HCT116 (cell line): Measurements from ENCODE around the gene YWHAE. TPM values are rescaled to one million over a fixed set of nuclear protein-coding genes. Genes with fewer than 3 reads are reported as not detected.

ENCODE experiments used
- ATAC-seq: fragments of 200-7000 bp; cut with Tn5 transposase; 2 replicates; pipeline ENCODE4 v1.9.1; 2020; ENCODE audit warnings: mild to moderate bottlenecking, moderate library complexity
- BruUV-seq: library from RNA; stranded (reverse); fragments of 400-500 nt; replicated peaks from 2 replicates; lab custom pipeline; 2021; lab: Mats Ljungman, UMichigan
- CTCF ChIA-PET: fragments of 300-600 bp; sonication (Branson Sonifier 250); formaldehyde crosslinking; loops from one replicate; lab custom pipeline; 2021; ENCODE audit warnings: antibody characterized with exemption; lab: Charles Lee
- POLR2A ChIA-PET: fragments of 300-600, 350-600 bp; sonication (Branson Sonifier 250); formaldehyde crosslinking; loops from one replicate; lab custom pipeline; 2021; ENCODE audit warnings: antibody characterized with exemption; lab: Charles Lee
- RAD21 ChIA-PET, 2 experiments: fragments of 300-600 bp; sonication (Branson Sonifier 250); formaldehyde crosslinking; loops; one replicate each; lab custom pipeline; 2023; ENCODE audit warnings: low total read pairs in 2 of 2; ENCODE audit not compliant: uncharacterized antibody in 2 of 2, unreplicated experiment in 2 of 2, low non-redundant PET in 1 of 2; lab: Charles Lee
- DNase-seq: peaks from one replicate; pipeline ENCODE4 v3.0.0-alpha.2; 2010; ENCODE audit warnings: low read depth, low spot score
- H2AFZ ChIP-seq: fragments of 200-600 bp; shearing (Covaris generic), sonication (generic); 2 replicates; pipeline ENCODE4 v1.6.1; 2017; ENCODE audit warnings: low read depth, mixed run types, mixed read lengths, antibody characterized with exemption, low read length; ENCODE audit not compliant: poor library complexity, severe bottlenecking
- H3K27ac ChIP-seq: 2 replicates; pipeline ENCODE4 v1.5.1; 2012; ENCODE audit warnings: low read depth, low read length
- H3K27me3 ChIP-seq: fragments of 200-600 bp; sonication (generic); 2 replicates; pipeline ENCODE4 v1.6.1; 2016; ENCODE audit warnings: mixed run types, low read length, mixed read lengths; ENCODE audit not compliant: insufficient read depth
- H3K36me3 ChIP-seq, 2 experiments: fragments of 200-500 bp in 1 of 2; fragments of 200-600 bp in 1 of 2; sonication (Bioruptor generic) in 1 of 2; sonication (generic) in 1 of 2; 2 replicates each; pipeline versions ENCODE4 v1.5.1 to v1.6.1; 2014 to 2016; ENCODE audit warnings: low read length in 2 of 2, inconsistent platforms in 1 of 2, mixed read lengths in 1 of 2, mixed run types in 1 of 2; ENCODE audit not compliant: insufficient read depth in 2 of 2, control insufficient read depth in 1 of 2
- H3K4me1 ChIP-seq, 2 experiments: fragments of 200-600 bp in 1 of 2; sonication (generic) in 1 of 2; 2 replicates each; pipeline versions ENCODE4 v1.5.1 to v1.6.1; 2012 to 2017; ENCODE audit warnings: low read length in 2 of 2, inconsistent platforms in 1 of 2, mild to moderate bottlenecking in 1 of 2, mixed read lengths in 1 of 2, mixed run types in 1 of 2, moderate library complexity in 1 of 2; ENCODE audit not compliant: insufficient read depth in 2 of 2, control insufficient read depth in 1 of 2
- H3K4me2 ChIP-seq: fragments of 200-600 bp; sonication (generic); 2 replicates; pipeline ENCODE4 v1.6.1; 2017; ENCODE audit warnings: mixed run types, low read length, mixed read lengths
- H3K4me3 ChIP-seq, 2 experiments: fragments of 200-600 bp in 1 of 2; sonication (generic) in 1 of 2; replicated peaks in 1 of 2; 2 replicates each; pipeline ENCODE4 v1.5.1; 2011 to 2016; ENCODE audit warnings: low read length in 2 of 2, control low read depth in 1 of 2, low read depth in 1 of 2, mild to moderate bottlenecking in 1 of 2, mixed read lengths in 1 of 2, mixed run types in 1 of 2
- H3K79me2 ChIP-seq: fragments of 200-600 bp; sonication (generic); 2 replicates; pipeline ENCODE4 v1.6.1; 2017; ENCODE audit warnings: mild to moderate bottlenecking, mixed run types, low read length, moderate library complexity, mixed read lengths; ENCODE audit not compliant: insufficient read depth
- H3K9ac ChIP-seq: fragments of 200-600 bp; sonication (generic); 2 replicates; pipeline ENCODE4 v1.6.1; 2016; ENCODE audit warnings: low read length, mixed read lengths
- H3K9me2 ChIP-seq: fragments of 200-600 bp; sonication (generic), shearing (Covaris generic); 2 replicates; pipeline ENCODE4 v1.6.1; 2017; ENCODE audit warnings: mixed run types, mild to moderate bottlenecking, moderate library complexity; ENCODE audit not compliant: insufficient read depth
- H3K9me3 ChIP-seq, 2 experiments: fragments of 200-500 bp in 1 of 2; fragments of 200-600 bp in 1 of 2; sonication (Bioruptor generic) in 1 of 2; sonication (generic) in 1 of 2; 2 replicates each; pipeline ENCODE4 v1.6.1; 2014 to 2017; ENCODE audit warnings: low read length in 2 of 2, mixed read lengths in 2 of 2, inconsistent platforms in 1 of 2, low read depth in 1 of 2, mild to moderate bottlenecking in 1 of 2, mixed run types in 1 of 2, moderate library complexity in 1 of 2; ENCODE audit not compliant: control insufficient read depth in 1 of 2, insufficient read depth in 1 of 2
- H4K20me1 ChIP-seq: fragments of 200-600 bp; sonication (generic), shearing (Covaris generic); 2 replicates; pipeline ENCODE4 v1.6.1; 2017; ENCODE audit warnings: mixed run types, mild to moderate bottlenecking, moderate library complexity; ENCODE audit not compliant: insufficient read depth
- CBX3 ChIP-seq: IDR thresholded peaks from 2 replicates; pipeline ENCODE4 v1.6.1; 2012; ENCODE audit warnings: low read depth
- CEBPB ChIP-seq: IDR thresholded peaks from 2 replicates; pipeline ENCODE4 v1.6.1; 2012; ENCODE audit warnings: low read depth
- CTCF ChIP-seq, 3 experiments: fragments of 200-600 bp in 1 of 3; sonication (generic) in 1 of 3; IDR thresholded peaks in 2 of 3; conservative IDR thresholded peaks in 1 of 3; 2 replicates each; pipeline ENCODE4 v1.5.1; 2012 to 2017; ENCODE audit warnings: low read depth in 2 of 3, low read length in 2 of 3, antibody characterized with exemption in 1 of 3, borderline replicate concordance in 1 of 3, control low read depth in 1 of 3, mild to moderate bottlenecking in 1 of 3, mixed read lengths in 1 of 3, mixed run types in 1 of 3, moderate library complexity in 1 of 3; ENCODE audit not compliant: insufficient read depth in 1 of 3
- ELF1 ChIP-seq: IDR thresholded peaks from 2 replicates; pipeline ENCODE4 v1.6.1; 2012; ENCODE audit warnings: low read depth, borderline replicate concordance
- JUND ChIP-seq: IDR thresholded peaks from 2 replicates; pipeline ENCODE4 v1.6.1; 2012
- MAX ChIP-seq: IDR thresholded peaks from 2 replicates; pipeline ENCODE4 v1.6.1; 2012
- POLR2A ChIP-seq: IDR thresholded peaks from 2 replicates; pipeline ENCODE4 v1.7.0; 2011; ENCODE audit warnings: borderline replicate concordance; ENCODE audit not compliant: insufficient read depth, insufficient read length; ENCODE audit errors: extremely low read depth
- RAD21 ChIP-seq: IDR thresholded peaks from 2 replicates; pipeline ENCODE4 v1.6.1; 2012; ENCODE audit warnings: low read depth, mild to moderate bottlenecking
- REST ChIP-seq: IDR thresholded peaks from 2 replicates; pipeline ENCODE4 v1.6.1; 2012; ENCODE audit warnings: low read depth
- SIN3A ChIP-seq: IDR thresholded peaks from 2 replicates; pipeline ENCODE4 v1.6.1; 2012; ENCODE audit warnings: low read depth
- SP1 ChIP-seq: IDR thresholded peaks from 2 replicates; pipeline ENCODE4 v1.6.1; 2012; ENCODE audit warnings: low read depth
- YY1 ChIP-seq: IDR thresholded peaks from 2 replicates; pipeline ENCODE4 v1.6.1; 2011; ENCODE audit warnings: low read length, low read depth, moderate library complexity, mild to moderate bottlenecking; ENCODE audit not compliant: insufficient replicate concordance; ENCODE audit errors: extremely low read depth
- ZFX ChIP-seq: fragments of 450-650 bp; IDR thresholded peaks from 2 replicates; pipeline ENCODE4 v1.6.1; 2017
- intact Hi-C: fragments of 100-400 bp; cut with micrococcal nuclease; formaldehyde crosslinking; loops from 2 replicates; pipeline ENCODE4 v1.10.0; 2022
- total RNA-seq: library from RNA; stranded (reverse); gene quantifications from one replicate; pipeline ENCODE4 v1.2.1, GENCODE V29; 2021; ENCODE audit not compliant: unreplicated experiment

Gene YWHAE
- total RNA-seq, 1 experiment from 2014 or later = 735 TPM

- H4K20me1 ChIP-seq = 0 out of 2 replicates have a peak, but pooled peaks cover 2% of the 10 kb centered on the region
- no peak overlapping the region for H3K27ac ChIP-seq
- H3K36me3 ChIP-seq = peaks cover 21 to 28% of the 10 kb centered on the region in 2 experiments; a peak in 3 of 4 replicates
- ChIA-PET CTCF (no interaction called here), POLR2A (no interaction called here), RAD21 (no interaction called here)
- DNase-seq (no peak), ATAC-seq (no peak)
- TF ChIP-seq SIN3A (no peak), POLR2A (no peak), ZFX (no peak), CBX3 (no peak), MAX (no peak), CTCF (IDR thresholded peaks at IDR 0.05 in 2 of 3, conservative IDR thresholded peaks at IDR 0.05 in 1 of 3; ENCODE audit: borderline replicate concordance in 1 of 3, insufficient read depth in 1 of 3, low read depth in 2 of 3, low read length in 2 of 3) (no peak)
- H3K9me3 ChIP-seq = no peaks in the 10 kb centered on the region
- no peaks in the 10 kb centered on the region for H3K9me2 ChIP-seq
- no peak overlapping the region for H3K4me2 ChIP-seq
- H3K27me3 ChIP-seq = no peaks in the 10 kb centered on the region
- H3K9ac ChIP-seq = no peak overlapping the region
- no TSS peak for BruUV-seq
- peaks cover 0 to 3% of the 10 kb centered on the region in 2 experiments; a peak in 1 of 4 replicates for H3K4me1 ChIP-seq
- no peak overlapping the region for H2AFZ ChIP-seq
- H3K79me2 ChIP-seq = peaks cover 99% of the 10 kb centered on the region
- intact Hi-C loops = no loop called here
- H3K4me3 ChIP-seq = no peak overlapping the region
Observed at GRCh38 chr17:1434150-1434549, 34.1 kb upstream of the YWHAE start.

GRCh38 chr17:1431631-1432104 lies 31.6 kb upstream of the YWHAE start:
- POLR2A ChIA-PET = no interaction called here
- intact Hi-C loops = no loop called here
- TF ChIP-seq ZFX (no peak), RAD21 (no peak), CEBPB (no peak), SP1 (no peak), CTCF (IDR thresholded peaks at IDR 0.05 in 2 of 3, conservative IDR thresholded peaks at IDR 0.05 in 1 of 3; ENCODE audit: borderline replicate concordance in 1 of 3, insufficient read depth in 1 of 3, low read depth in 2 of 3, low read length in 2 of 3) (no peak), ELF1 (no peak), CBX3 (no peak), JUND (no peak), YY1 (no peak), REST (no peak), POLR2A (no peak)

More at GRCh38 chr17:1431631-1432104, 31.6 kb upstream of the YWHAE start:
- Histone ChIP-seq H3K9me3 (no peaks in the 10 kb centered on the region), H3K4me2 (no peak overlapping the region), H2AFZ (no peak overlapping the region), H3K79me2 (peaks cover 90% of the 10 kb centered on the region), H3K9me2 (no peaks in the 10 kb centered on the region), H4K20me1 (no peaks in the 10 kb centered on the region), H3K4me3 (no peak overlapping the region), H3K9ac (no peak overlapping the region), H3K27me3 (no peaks in the 10 kb centered on the region), H3K27ac (no peak overlapping the region), H3K36me3 (peaks cover 16 to 28% of the 10 kb centered on the region in 2 experiments; a peak in 3 of 4 replicates), H3K4me1 (no peaks in the 10 kb centered on the region)
- CTCF ChIA-PET = no interaction called here
- ATAC-seq = no peak
- RAD21 ChIA-PET = no interaction called here
- no peak for DNase-seq
- BruUV-seq = no TSS peak
